HG03432 (cell line): ENCODE results near the gene RPS19.
"Not testable (repeated sequence)": the region's sequence is repeated elsewhere in the genome, so short reads cannot be mapped to it uniquely, and the experiment has no call there.

Experiments
- ATAC-seq: cut with Tn5 transposase; IDR thresholded peaks from one replicate; pipeline ENCODE4 v1.9.1; 2021; ENCODE audit warnings: mild to moderate bottlenecking, moderate library complexity; ENCODE audit not compliant: unreplicated experiment

Gene RPS19

GRCh38 chr19:41912899-41913537, 53.0 kb downstream of the RPS19 start:
- no peak for ATAC-seq

GRCh38 chr19:41913538-41914423, 53.7 kb downstream of the RPS19 start:
- no peak for ATAC-seq

- not testable (repeated sequence) for ATAC-seq
Observed at GRCh38 chr19:41914424-41914834, 54.4 kb downstream of the RPS19 start.

DNA sequence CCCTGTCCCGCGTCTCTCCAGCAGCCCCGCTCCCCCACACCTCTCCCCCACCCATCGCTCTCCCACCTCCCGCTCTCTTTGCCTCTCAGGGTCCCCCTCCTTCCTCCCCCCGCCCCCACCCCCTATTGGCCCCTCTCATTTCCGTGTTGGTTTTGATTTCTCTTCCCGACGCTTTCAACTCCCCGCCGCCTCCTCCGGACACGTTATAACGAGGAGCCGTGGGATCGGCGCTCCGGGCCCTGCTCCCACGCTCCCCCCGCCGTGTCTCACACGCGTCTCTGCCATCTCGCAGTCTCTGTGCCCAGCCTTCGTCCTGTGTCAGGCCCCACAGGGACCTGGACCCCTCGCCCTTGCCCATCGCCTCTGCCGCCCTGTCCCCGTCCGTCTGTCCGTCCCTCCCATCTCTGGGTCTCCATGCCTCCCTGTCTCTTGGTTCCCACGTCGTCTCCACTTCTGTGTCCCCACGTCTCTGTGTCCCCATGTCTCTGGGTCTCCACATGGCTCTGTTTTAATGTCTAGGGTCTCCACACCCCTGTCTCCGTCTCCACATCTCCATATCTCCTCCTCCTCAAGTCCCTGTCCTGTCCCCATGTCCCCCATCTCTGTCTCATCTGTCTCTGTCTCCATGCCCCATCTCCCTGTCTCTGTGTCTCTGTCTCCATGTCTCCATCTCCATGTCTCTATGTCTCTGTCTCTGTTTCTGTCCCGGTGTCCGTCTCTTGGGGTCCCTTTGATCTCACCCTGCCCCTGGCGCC, 55.1 kb downstream of the RPS19 start:
- ATAC-seq = no peak

GRCh38 chr19:41915776-41916414, 55.8 kb downstream of the RPS19 start:
- no peak for ATAC-seq

DNA sequence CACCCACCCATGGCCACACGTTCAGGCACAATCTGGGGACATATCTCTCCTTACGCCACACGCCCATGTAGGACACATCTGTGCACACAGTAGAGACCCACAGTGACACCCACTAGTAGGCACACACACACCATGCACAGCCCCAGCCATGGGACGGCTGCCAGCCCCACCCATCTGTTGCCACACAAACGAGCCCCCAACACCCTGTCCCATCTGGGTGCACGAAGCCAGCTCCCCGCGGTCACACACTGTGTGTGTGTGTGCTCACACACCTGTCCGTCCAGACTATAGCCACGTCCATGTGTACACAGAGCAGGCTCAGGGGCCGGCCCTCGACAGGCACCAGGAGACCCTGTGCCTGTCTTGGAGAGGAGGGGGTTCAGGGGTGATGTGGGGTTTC, 57.6 kb downstream of the RPS19 start:
- ATAC-seq = no peak

DNA sequence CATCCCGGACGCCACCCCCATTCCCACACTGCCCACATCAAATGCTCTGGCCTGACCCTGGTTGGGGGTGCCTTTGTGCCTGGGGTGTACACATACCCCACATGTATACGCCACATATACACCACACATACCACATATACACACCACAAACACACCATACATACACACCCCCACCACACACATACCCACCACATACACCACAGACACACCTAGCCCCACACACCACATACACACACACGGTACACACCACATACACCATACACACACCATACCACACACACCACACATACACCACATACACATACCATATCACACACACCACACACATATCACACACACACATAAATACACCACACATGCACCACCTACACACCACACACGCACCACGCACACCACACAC, 58.0 kb downstream of the RPS19 start:
- ATAC-seq = no peak

GRCh38 chr19:41918653-41919244, 58.7 kb downstream of the RPS19 start:
- no peak for ATAC-seq

DNA sequence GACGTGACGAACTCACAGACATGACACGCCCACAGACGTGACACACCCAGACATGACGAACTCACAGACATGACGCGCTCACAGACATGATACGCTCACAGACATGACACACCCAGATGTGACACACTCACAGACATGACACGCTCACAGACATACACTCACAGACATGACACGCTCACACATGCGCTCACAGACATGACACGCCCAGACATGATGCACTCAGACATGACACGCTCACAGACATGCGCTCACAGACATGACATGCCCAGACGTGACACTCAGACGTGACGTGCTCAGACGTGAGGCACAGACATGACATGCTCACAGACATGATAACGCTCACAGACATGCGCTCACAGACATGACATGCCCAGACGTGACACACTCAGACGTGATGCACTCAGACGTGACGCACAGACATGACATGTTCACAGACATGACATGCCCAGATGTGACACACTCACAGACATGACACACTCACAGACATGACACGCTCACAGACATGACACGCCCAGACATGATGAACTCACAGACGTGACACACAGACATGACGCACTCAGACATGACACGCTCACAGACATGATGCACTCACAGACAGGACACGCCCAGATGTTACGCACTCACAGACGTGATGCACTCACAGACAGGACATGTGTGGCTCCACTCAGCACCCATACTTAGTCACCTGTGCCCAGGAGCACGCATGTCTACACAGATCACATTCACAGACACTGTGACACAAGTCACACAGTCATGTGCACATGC, 60.1 kb downstream of the RPS19 start:
- ATAC-seq = no peak

DNA sequence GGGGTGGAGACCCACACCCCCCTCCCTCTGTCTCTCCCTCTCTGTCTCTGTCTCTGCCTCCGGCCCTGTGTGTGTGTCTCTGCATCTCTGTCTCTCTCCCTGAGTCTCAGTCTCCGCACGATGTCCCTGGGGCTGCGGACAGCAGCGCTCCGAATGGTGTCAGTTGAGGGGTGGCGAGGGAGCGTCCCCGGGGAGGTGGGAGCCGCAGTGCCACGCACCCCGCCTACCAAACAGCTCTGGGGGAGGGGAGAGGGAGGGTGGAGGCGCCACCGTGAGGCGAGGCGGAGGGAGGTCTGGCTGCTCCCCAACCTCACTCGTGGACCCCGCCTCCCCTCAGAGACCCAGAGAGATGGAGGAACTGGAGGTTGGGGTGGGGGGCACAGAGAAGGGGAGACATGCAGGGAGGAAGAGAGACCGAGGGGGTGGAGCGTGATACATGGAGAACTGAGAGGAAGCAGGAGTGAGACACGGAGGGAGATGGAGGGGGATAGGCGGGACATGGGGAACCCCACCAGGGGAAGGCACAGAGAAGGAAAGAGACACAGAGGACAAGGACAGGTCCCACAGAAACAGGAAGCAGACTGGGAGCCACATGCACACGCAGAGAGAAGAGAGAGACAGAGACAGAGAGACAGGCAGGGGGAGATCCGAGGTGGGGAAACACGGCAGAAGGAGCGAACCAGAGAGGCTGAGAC, 61.0 kb downstream of the RPS19 start:
- ATAC-seq = no peak

GRCh38 chr19:41921577-41922576, 61.8 kb downstream of the RPS19 start:
- ATAC-seq = no peak
